Stimulated activated CD4-positive, alpha-beta T cell treated with anti-CD3 and anti-CD28 coated beads, Interleukin-12 subunit alpha, Interleukin-12 subunit beta, amount 100 ng/mL, for 4 hours (primary cell): ENCODE measurements around the gene CPNE1.

Experiments
- DNase-seq: peaks from one replicate; pipeline ENCODE4 v3.0.0-alpha.2; 2020

CPNE1 gene

GRCh38 chr20:35598476-35598875 is 66.2 kb downstream of the CPNE1 start:
- DNase-seq, result no peak

DNA sequence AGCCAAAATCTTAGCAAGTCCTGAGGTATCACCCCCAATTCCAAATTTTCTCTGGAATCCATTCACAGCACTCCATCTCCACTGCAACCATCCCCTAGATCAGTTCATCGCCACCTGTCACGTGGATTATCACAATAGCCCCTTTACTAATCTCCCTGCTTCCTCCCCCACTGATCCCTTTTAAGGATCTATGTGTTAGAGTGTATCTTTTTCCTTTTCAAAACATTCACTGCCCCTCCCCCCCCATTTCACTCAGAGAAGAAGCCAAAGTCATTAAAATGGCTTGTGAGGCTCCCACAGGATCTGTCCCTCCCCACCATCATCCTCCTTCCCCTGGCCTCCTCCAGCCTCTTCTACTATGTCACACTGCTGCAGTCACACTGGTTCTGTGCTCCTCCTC is 67.5 kb downstream of the CPNE1 start:
- no peak for DNase-seq

DNA sequence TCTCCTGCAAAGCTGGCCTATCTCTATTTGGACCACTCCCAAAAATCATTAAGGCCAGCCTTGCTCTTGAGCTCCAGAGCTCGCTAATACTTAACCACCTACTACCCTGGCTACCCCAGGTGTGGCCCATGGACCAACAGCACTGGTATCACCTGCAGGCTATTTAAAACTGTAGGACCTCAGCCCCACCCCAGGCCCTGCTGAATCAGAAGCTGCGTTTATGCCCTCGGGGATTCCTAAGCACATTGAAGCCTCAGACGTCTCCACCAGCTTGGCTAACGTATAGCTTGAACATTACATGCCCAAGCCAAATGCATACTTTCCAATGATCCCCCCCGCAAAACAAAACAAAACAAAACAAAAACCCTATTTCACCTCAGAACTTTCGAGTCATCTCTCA is 68.8 kb downstream of the CPNE1 start:
- DNase-seq, result no peak

DNA sequence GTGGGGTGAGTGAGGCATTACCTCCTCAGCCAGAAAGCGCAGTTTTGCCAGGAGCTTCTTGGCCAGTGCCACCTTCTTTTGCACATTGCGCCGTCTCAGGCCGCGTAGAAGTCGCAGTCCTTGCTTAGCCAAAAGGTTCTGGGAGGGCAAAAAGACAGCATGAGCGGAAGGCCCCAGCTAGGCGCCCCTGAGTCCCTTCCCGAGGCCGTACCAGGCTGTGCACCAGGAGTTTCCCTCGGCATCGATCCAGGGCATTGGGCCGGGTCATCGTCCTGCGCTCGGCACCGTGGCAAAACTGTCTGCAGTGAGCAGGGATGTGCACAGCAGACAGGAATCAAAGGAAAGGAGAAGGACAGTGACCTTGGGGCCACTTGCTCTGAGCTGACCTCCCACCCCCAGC is 69.2 kb downstream of the CPNE1 start:
- DNase-seq, result no peak

DNA sequence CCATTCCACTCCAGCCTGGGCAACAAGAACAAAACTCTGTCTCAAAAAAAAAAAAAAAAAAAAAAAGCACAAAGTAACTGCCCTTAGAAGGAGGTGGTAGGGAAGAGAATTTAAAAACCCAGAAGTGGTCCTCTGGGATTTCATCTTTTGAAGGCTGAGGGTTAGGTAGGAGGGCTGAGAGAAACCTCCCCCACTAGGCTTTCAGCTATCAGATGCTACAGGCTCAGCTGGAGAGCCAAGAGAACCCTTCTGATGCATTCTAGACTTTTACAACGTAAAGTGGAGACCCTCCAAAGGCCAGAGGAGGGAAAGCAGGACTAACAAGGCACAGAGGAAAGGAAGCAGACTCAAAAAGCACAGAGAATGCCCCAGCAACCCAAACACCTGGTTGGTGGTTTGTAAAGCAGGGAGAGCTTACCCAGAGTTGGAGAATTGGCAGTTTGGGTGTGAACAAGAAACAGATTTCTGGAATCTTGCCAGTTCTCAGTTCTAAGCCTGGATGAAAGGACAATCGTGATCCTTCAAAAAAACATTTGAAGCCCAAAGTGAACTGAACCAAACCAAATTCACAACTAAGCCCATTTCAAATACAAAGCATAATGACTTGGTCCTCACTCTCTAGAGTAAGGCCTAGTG is 72.2 kb downstream of the CPNE1 start:
- no peak for DNase-seq

GRCh38 chr20:35588397-35588796 is 76.3 kb downstream of the CPNE1 start:
- DNase-seq, result no peak

DNA sequence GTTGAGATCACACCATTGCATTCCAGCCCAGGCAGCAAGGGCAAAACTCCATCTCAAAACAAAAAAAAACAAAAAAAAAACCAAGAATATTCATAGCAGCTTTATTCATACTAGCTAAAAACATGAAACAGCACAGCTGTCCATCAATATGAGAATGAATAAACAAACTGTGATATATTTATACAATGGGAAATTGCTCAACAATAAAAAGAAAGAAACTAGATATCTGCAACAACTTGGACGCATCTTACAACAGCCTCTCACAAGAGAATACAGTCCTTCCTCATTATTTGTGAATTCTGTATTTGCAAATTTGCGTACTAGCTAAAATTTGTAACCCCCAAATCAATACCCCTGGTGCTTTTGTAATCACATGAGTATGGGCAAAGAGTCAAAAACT is 77.3 kb downstream of the CPNE1 start:
- no peak for DNase-seq

- DNase-seq, result no peak
Measured at GRCh38 chr20:35586751-35587425, 77.8 kb downstream of the CPNE1 start.

DNA sequence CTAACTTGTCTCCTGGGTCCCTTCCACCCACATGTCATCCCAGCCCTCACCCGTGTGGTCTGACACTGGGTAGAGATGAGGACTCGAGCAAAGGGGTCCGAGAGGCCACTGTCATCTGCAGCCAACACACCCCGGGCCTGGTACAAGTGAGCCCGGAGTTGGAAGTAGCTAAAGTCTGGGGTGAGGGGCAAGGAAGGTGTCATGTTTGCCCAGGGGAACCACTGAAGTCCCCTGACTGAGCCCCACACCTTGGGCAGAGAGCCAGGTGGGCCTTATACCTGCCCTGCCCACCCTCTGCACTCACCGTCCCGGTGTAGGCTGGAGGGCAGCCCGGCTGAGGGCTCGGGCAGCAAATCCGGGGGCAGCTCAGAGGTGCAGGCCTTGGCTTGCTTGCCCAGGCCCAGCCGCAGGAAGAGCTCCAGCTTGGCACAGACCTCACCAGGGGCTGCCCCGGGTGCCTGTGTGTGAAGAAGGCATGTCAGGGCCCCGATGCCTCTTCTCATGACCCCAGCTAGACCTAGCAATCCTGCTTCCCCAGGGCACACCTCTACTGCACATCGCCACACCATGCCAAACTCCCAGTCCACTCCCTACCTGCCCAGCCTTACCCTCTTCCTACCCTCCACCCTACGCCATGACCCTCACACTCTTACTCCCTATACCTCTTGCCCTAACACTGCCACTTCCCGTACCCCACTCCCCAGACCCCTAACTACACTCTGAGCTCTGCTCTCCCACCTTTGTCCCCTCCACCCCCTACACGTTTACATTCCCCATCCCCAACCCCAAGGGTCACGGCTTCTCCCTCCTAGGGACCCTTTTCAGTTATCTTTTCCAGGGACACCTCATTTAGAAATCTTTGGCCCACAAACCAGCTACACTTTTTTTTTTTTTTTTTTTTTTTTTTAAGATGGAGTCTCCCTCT is 80.8 kb downstream of the CPNE1 start:
- no peak for DNase-seq

DNA sequence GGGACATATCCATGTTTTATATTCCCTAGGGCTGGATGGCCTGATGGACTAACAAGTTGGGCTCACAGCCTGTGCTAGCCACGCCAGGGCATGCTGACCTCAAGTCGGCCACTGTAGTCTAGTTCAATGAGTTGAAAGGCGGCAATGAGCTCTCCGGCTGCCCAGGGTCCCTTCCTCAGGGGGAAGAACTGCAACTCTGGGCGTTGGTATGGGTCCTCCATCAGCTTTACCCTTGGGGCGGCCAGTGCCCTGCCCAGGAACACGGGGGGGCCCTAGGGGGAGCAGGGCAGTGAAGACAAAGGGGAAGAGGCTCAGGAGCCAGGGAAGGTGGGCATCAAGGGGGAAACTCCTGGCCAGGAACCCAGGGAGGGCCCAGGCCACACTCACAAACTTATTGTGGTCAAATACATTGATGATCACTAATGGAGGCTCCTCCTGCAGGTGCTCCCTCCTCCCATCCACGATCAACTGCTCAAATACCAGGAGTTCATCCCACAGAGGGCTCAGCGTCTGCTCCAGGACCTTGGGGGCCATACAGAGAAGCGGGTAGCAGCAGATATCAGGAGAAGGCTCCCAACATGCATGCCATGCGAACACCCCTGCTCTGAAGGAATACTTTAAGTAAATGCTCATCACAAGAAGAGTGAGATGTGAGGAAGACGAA is 81.8 kb downstream of the CPNE1 start:
- DNase-seq, result no peak

DNA sequence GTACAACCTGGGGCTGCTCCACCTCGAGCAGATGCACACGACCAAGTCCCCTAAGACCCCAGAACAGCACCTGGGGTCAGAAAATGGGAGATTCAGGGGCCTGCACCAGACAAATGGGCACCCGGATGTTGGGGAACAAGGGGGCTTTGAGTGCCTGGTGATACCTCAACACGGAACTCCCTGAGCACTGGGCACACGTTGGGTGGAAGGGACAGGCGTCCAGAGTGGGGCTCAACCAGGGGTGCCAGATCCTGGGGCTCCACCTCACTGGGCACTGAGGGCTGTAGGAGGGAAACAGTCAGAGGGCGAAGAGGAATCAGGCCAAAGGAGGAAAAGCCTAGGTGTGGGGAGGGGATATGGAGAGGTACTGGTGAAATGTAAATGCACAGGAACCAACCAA is 82.6 kb downstream of the CPNE1 start:
- DNase-seq, result no peak

DNA sequence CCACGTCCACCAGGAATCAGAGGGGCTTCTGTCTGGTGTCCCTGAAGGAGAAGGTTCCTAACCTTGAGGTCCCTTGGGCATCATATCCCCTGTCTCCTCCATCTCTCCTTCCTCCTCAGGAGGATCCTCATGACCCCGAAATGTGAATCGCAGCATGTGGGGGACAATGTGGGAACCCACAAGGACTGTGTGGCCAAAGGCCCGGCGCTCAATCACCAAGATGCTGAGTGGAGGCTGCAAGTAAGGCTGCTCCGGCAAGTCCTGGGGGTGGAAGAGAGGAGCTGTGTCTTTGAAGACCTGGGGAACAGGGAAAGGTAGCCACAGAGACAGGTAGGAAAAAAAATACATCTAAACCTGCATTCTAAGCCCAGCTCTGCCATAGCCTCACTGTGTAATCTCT is 85.5 kb downstream of the CPNE1 start:
- no peak for DNase-seq

GRCh38 chr20:35578469-35578868 is 86.2 kb downstream of the CPNE1 start:
- DNase-seq, result no peak

DNA sequence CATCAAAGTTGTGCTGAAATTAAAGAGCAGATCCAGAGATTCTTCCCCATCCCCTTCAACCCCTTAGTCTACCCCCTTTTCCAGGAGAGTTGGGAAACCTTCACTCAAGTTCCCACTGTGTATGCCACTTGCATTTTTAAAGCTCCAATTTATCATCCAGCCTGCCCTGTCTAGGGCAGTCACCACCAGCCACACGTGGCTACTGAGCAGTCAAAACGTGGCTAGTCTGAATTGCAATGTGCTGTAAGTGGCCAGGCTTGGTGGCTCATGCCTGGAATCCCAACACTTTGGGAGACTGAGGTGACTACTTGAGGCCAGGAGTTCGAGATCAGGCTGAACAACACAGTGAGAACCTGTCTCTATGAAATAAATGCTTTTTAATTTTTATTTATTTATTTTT is 87.9 kb downstream of the CPNE1 start:
- no peak for DNase-seq
